Neuronal stem cell (in vitro differentiated cells): ENCODE data around the gene TM4SF1.
A peak's percentile ranks its signal among the peaks of the same experiment; 100 is the strongest.
"Not testable (repeated sequence)": the region's sequence is repeated elsewhere in the genome, so short reads cannot be mapped to it uniquely, and the experiment has no call there.

Experiments used
- DNase-seq: peaks from one replicate; pipeline ENCODE4 v3.0.0-alpha.2; 2013; ENCODE audit warnings: low spot score
- H2AFZ ChIP-seq: one replicate; pipeline ENCODE4 v1.6.1; 2013; ENCODE audit warnings: mild to moderate bottlenecking, low read length, inconsistent platforms
- H2AK5ac ChIP-seq: 2 replicates; pipeline ENCODE4 v1.6.1; 2013; ENCODE audit warnings: low read depth, mild to moderate bottlenecking, inconsistent platforms, low read length, moderate library complexity, mixed read lengths
- H2BK120ac ChIP-seq: 2 replicates; pipeline ENCODE4 v1.6.1; 2013; ENCODE audit warnings: low read depth, mild to moderate bottlenecking, inconsistent platforms, low read length, moderate library complexity, mixed read lengths
- H2BK12ac ChIP-seq: one replicate; pipeline ENCODE4 v1.6.1; 2013; ENCODE audit warnings: low read length, inconsistent platforms
- H2BK15ac ChIP-seq: 2 replicates; pipeline ENCODE4 v1.6.1; 2013; ENCODE audit warnings: mild to moderate bottlenecking, low read length, inconsistent platforms, mixed read lengths
- H2BK5ac ChIP-seq: one replicate; pipeline ENCODE4 v1.6.1; 2013; ENCODE audit warnings: inconsistent platforms, mild to moderate bottlenecking, low read length, moderate library complexity
- H3K14ac ChIP-seq: one replicate; pipeline ENCODE4 v1.6.1; 2013; ENCODE audit warnings: low read length, inconsistent platforms
- H3K18ac ChIP-seq: 2 replicates; pipeline ENCODE4 v1.6.1; 2013; ENCODE audit warnings: low read length, inconsistent platforms
- H3K23ac ChIP-seq: 2 replicates; pipeline ENCODE4 v1.6.1; 2013; ENCODE audit warnings: low read depth, mild to moderate bottlenecking, mixed read lengths, low read length, inconsistent platforms; ENCODE audit not compliant: poor library complexity
- H3K27ac ChIP-seq: replicated peaks from 3 replicates; pipeline ENCODE4 v1.5.1; 2013; ENCODE audit warnings: low read length, inconsistent platforms
- H3K27me3 ChIP-seq, 3 experiments: 2 replicates each; pipeline ENCODE4 v1.6.1; 2013; ENCODE audit warnings: low read length in 3 of 3, mild to moderate bottlenecking in 2 of 3, inconsistent platforms in 1 of 3, low read depth in 1 of 3, mixed read lengths in 1 of 3, moderate library complexity in 1 of 3; ENCODE audit not compliant: control insufficient read depth in 3 of 3, insufficient read depth in 3 of 3
- H3K36me3 ChIP-seq, 2 donors: replicated peaks in 1 of 2; 2 replicates each; pipeline ENCODE4 v1.6.1; 2013; ENCODE audit warnings: low read length in 2 of 2; ENCODE audit not compliant: control insufficient read depth in 2 of 2, insufficient read depth in 2 of 2
- H3K4ac ChIP-seq: 2 replicates; pipeline ENCODE4 v1.6.1; 2013; ENCODE audit warnings: inconsistent platforms, mild to moderate bottlenecking, low read length, moderate library complexity
- H3K4me1 ChIP-seq, 2 donors: 1 replicate in 1 of 2; 2 replicates in 1 of 2; pipeline ENCODE4 v1.6.1; 2013; ENCODE audit warnings: low read length in 2 of 2, low read depth in 1 of 2; ENCODE audit not compliant: control insufficient read depth in 2 of 2, insufficient read depth in 1 of 2
- H3K4me2 ChIP-seq: one replicate; pipeline ENCODE4 v1.6.1; 2013; ENCODE audit warnings: mild to moderate bottlenecking, low read length, inconsistent platforms; ENCODE audit not compliant: insufficient read depth, poor library complexity, severe bottlenecking
- H3K4me3 ChIP-seq, 2 donors: 2 replicates each; pipeline ENCODE4 v1.5.1; 2013; ENCODE audit warnings: low read length in 2 of 2, mild to moderate bottlenecking in 2 of 2, inconsistent platforms in 1 of 2, moderate library complexity in 1 of 2
- H3K79me1 ChIP-seq: one replicate; pipeline ENCODE4 v1.6.1; 2013; ENCODE audit warnings: low read depth, mild to moderate bottlenecking, inconsistent platforms, low read length, moderate library complexity
- H3K9ac ChIP-seq: one replicate; pipeline ENCODE4 v1.6.1; 2013; ENCODE audit warnings: mild to moderate bottlenecking, low read depth, low read length, inconsistent platforms; ENCODE audit not compliant: poor library complexity
- H3K9me3 ChIP-seq, 2 donors: replicated peaks in 1 of 2; 2 replicates each; pipeline versions ENCODE3 to v1.6.1; 2013; ENCODE audit warnings: low read length in 2 of 2, mild to moderate bottlenecking in 2 of 2, inconsistent platforms in 1 of 2, low read depth in 1 of 2, mixed read lengths in 1 of 2, moderate library complexity in 1 of 2; ENCODE audit not compliant: control insufficient read depth in 2 of 2, insufficient read depth in 1 of 2
- H4K8ac ChIP-seq: one replicate; pipeline ENCODE4 v1.6.1; 2013; ENCODE audit warnings: low read depth, mild to moderate bottlenecking, inconsistent platforms, low read length, moderate library complexity
- H4K91ac ChIP-seq: one replicate; pipeline ENCODE4 v1.6.1; 2013; ENCODE audit warnings: low read length, low read depth, mild to moderate bottlenecking, inconsistent platforms; ENCODE audit not compliant: poor library complexity
- WGBS, 2 donors: extraction: QIAGEN DNeasy Blood & Tissue Kit; methylation state at CpG; one replicate each; pipeline ENCODE4 v1.1.7; 2013; ENCODE audit warnings: missing lambda C conversion rate in 2 of 2, mixed read lengths in 1 of 2; ENCODE audit not compliant: insufficient read length in 2 of 2, insufficient replicate concordance in 1 of 2; ENCODE audit errors: extremely low coverage in 2 of 2; 5-methylcytosine and 5-hydroxymethylcytosine counted together

Gene TM4SF1

DNA sequence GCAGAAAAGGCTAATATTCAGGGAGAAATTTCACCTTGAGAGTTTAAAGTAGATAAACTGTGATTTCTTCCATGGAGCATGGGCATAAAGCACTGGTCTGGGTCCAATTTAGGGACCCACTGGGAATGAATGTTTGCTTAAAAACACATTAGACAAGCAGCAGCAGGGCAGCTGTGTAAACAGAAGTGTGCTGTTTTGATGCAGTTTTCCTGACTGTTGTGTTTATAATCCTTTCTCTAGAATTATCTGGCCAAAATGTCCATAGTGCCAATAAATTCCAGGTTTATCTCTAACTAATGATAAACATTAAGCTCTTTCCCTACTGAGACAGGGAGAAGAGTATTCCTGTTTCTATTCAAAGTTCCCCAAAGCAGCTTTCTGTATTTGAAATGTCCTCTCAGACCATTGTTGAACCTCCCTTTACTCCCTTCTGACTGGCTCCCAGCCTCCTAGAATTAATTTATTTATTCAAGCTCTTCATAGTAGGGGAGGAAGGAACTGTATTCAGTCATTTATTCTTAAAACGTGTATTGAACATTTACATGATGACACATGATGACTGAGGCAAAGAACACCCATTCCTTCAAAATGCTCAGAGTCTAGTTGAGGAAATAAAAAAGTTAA, 37.0 kb downstream of the TM4SF1 start:
- Histone ChIP-seq H3K14ac (no peak overlapping the region), H2BK120ac (no peak overlapping the region), H3K4ac (no peak overlapping the region), H3K27me3 (no peaks in the 10 kb centered on the region), H3K4me1 (peaks cover 0 to 1% of the 10 kb centered on the region in 2 donors), H3K4me2 (no peak overlapping the region), H2BK5ac (no peak overlapping the region), H4K8ac (no peak overlapping the region), H2AFZ (peak overlapping the region; percentile 79), H4K91ac (no peak overlapping the region), H3K4me3 (no peak overlapping the region), H3K36me3 (no peaks in the 10 kb centered on the region), H3K27ac (no peak overlapping the region), H3K79me1 (no peaks in the 10 kb centered on the region), H2BK15ac (no peak overlapping the region), H2BK12ac (no peak overlapping the region), H3K18ac (no peak overlapping the region), H3K9ac (no peak overlapping the region), H2AK5ac (no peak overlapping the region), H3K23ac (no peak overlapping the region), H3K9me3 (no peaks in the 10 kb centered on the region)
- no peak for DNase-seq
- no CpG with 5 or more reads among the region's 1 CpG for WGBS, 2 donors

DNA sequence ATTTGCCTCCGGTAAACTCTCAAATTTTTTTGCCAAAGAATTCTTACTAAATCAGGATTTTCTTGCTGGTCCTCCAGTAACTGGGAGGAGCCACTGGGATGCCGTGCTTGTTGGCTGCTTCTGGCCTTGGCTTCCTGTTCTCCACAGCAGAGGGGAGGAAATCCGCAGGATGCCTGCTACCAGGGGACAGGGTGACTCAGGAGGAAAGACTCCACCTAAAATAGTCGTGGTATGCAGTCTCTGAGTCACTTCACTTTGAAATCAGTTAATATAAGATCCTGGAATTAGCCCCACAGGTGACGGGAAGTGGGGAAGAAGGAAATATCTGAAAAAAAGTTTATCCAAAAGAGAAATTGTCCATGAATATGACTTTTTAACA, 37.5 kb downstream of the TM4SF1 start:
- Histone ChIP-seq H3K4me2 (no peak overlapping the region), H3K4me1 (peaks cover 0 to 1% of the 10 kb centered on the region in 2 donors), H2BK5ac (no peak overlapping the region), H3K27ac (no peak overlapping the region), H4K8ac (no peak overlapping the region), H3K4ac (no peak overlapping the region), H3K36me3 (no peaks in the 10 kb centered on the region), H3K4me3 (no peak overlapping the region), H3K18ac (no peak overlapping the region), H2AK5ac (no peak overlapping the region), H2AFZ (peak overlapping the region; percentile 79), H2BK15ac (no peak overlapping the region), H3K9me3 (no peaks in the 10 kb centered on the region), H3K27me3 (no peaks in the 10 kb centered on the region), H2BK12ac (no peak overlapping the region), H3K79me1 (no peaks in the 10 kb centered on the region), H2BK120ac (no peak overlapping the region), H3K23ac (no peak overlapping the region), H3K9ac (no peak overlapping the region), H3K14ac (no peak overlapping the region), H4K91ac (no peak overlapping the region)
- no peak for DNase-seq
- no CpG with 5 or more reads among the region's 5 CpGs for WGBS, 2 donors

DNA sequence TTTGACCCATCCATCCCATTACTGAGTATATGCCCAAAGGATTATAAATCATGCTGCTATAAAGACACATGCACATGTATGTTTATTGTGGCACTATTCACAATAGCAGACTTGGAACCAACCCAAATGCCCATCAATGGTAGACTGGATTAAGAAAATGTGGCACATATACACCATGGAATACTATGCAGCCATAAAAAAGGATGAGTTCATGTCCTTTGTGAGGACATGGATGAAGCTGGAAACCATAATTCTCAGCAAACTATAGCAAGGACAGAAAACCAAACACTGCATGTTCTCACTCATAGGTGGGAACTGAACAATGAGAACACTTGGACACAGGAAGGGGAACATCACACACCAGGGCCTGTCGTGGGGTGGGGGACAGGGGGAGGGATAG, 40.0 kb downstream of the TM4SF1 start:
- not testable (repeated sequence) for H3K27me3 ChIP-seq, H3K4me3 ChIP-seq, H3K27ac ChIP-seq, H2BK12ac ChIP-seq, H3K4me1 ChIP-seq, H3K18ac ChIP-seq, H2AFZ ChIP-seq, DNase-seq, H2AK5ac ChIP-seq, H3K9ac ChIP-seq, H3K9me3 ChIP-seq, H4K91ac ChIP-seq, H2BK5ac ChIP-seq, H2BK120ac ChIP-seq, H3K23ac ChIP-seq, H3K4me2 ChIP-seq, H4K8ac ChIP-seq, H3K36me3 ChIP-seq, H3K14ac ChIP-seq, H3K79me1 ChIP-seq, H3K4ac ChIP-seq, H2BK15ac ChIP-seq
- WGBS, 2 donors = no CpG with 5 or more reads among the region's 1 CpG

DNA sequence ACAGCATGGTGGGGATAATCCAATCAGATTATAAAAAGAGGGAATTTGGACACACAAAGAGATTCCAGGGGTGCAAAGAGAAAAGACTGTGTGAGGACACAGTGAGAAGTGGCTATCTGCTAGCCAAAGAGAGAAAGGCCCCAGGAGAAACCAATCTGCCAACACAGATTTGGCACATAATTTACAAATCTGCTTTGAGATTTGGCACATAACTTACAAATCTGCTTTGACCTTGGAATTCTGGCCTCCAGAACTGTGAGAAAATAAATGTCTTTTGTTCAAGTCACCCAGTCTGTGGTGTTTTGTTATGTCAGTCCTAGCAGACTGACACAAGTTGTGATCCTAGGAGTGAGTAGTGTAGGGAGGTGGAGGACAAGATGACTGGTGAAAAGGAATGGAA, 40.5 kb downstream of the TM4SF1 start:
- no peak overlapping the region for H3K23ac ChIP-seq
- no peak overlapping the region for H3K4me3 ChIP-seq
- H4K91ac ChIP-seq = no peak overlapping the region
- H3K27me3 ChIP-seq = no peaks in the 10 kb centered on the region
- no peak overlapping the region for H4K8ac ChIP-seq
- no peaks in the 10 kb centered on the region for H3K9me3 ChIP-seq
- no peak overlapping the region for H2BK15ac ChIP-seq
- no peak overlapping the region for H3K14ac ChIP-seq
- no peak overlapping the region for H3K4me2 ChIP-seq
- H2BK120ac ChIP-seq = no peak overlapping the region
- H3K79me1 ChIP-seq = no peaks in the 10 kb centered on the region
- H2AK5ac ChIP-seq = no peak overlapping the region
- no peak for DNase-seq
- no peak overlapping the region for H3K4ac ChIP-seq
- H3K27ac ChIP-seq = no peak overlapping the region
- peaks cover 3 to 6% of the 10 kb centered on the region in 2 donors for H3K4me1 ChIP-seq
- H3K18ac ChIP-seq = no peak overlapping the region
- H2BK5ac ChIP-seq = no peak overlapping the region
- H3K36me3 ChIP-seq = no peaks in the 10 kb centered on the region
- no peak overlapping the region for H3K9ac ChIP-seq
- H2BK12ac ChIP-seq = no peak overlapping the region
- H2AFZ ChIP-seq = no peak overlapping the region
